LNCaP clone FGC (cell line): ENCODE measurements around the gene BCL2.

Source experiments
- DNase-seq: peaks from one replicate; pipeline ENCODE4 v3.0.0-alpha.2; 2011; ENCODE audit warnings: low read depth
- H3K4me3 ChIP-seq: 2 replicates; pipeline ENCODE4 v1.5.1; 2011; ENCODE audit warnings: mild to moderate bottlenecking, low read depth, low read length, control low read depth
- CTCF ChIP-seq: IDR thresholded peaks from 2 replicates; pipeline ENCODE4 v1.5.1; 2012; ENCODE audit warnings: mild to moderate bottlenecking; ENCODE audit not compliant: control insufficient read depth, insufficient read depth; ENCODE audit errors: extremely low read depth

BCL2 gene

GRCh38 chr18:63284827-63285733, 34.5 kb downstream of the BCL2 start:
- TF ChIP-seq CTCF: no peak
- H3K4me3 ChIP-seq: no peak overlapping the region
- DNase-seq: no peak

- TF ChIP-seq CTCF: no peak
- no peak for DNase-seq
- no peak overlapping the region for H3K4me3 ChIP-seq
These were observed 35.3 kb downstream of the BCL2 start for GRCh38 chr18:63284173-63284799.

- H3K4me3 ChIP-seq: no peak overlapping the region
- no peak for TF ChIP-seq CTCF
- no peak for DNase-seq
These were observed 36.1 kb downstream of the BCL2 start for GRCh38 chr18:63283305-63284094.

GRCh38 chr18:63282793-63283192, 36.8 kb downstream of the BCL2 start:
- DNase-seq: no peak
- TF ChIP-seq CTCF: no peak
- H3K4me3 ChIP-seq: no peak overlapping the region

GRCh38 chr18:63273222-63273927, 46.2 kb downstream of the BCL2 start:
- no peak for DNase-seq
- no peak for TF ChIP-seq CTCF

GRCh38 chr18:63272638-63273037, 46.9 kb downstream of the BCL2 start:
- TF ChIP-seq CTCF: no peak
- DNase-seq: no peak
- no peak overlapping the region for H3K4me3 ChIP-seq

More at GRCh38 chr18:63273222-63273927, 46.2 kb downstream of the BCL2 start:
- H3K4me3 ChIP-seq: no peak overlapping the region
